ENCODE measurements around the gene NKIRAS2.

Gene NKIRAS2

GRCh38 chr17:42028791-42029127 lies 8.9 kb downstream of the NKIRAS2 start:
- peaks cover 22% of the 10 kb centered on the region for H3K4me1 Mint-ChIP-seq
- H3K27me3 Mint-ChIP-seq: peaks cover 12% of the 10 kb centered on the region
- H3K27ac Mint-ChIP-seq: no peak overlapping the region
- no peak for ATAC-seq
- no peaks in the 10 kb centered on the region for H3K9me3 Mint-ChIP-seq
- no peak overlapping the region for H3K4me3 Mint-ChIP-seq
- peaks cover 20% of the 10 kb centered on the region for H3K36me3 Mint-ChIP-seq

DNA sequence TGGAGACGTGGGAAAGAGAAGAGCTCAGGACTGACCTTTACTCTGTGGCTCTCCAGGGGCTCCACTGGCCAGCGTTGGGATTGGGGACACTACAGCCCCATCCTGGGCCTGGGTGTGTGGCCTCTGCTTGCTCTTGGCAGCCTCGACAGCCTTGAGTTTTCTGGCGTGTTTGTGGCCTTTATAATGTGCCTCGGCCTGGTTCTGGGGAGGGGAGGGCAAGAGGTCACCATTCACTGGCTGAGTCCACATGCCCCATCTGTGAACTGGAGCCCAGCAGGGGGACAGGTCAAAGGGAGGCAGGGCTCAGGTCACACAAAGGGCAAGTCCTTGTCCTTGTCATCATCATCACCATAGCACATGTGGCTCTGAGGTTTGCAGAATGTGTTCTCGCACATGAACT lies 11.7 kb downstream of the NKIRAS2 start:
- Mint-ChIP-seq H3K27me3 (peaks cover 12% of the 10 kb centered on the region), H3K27ac (no peak overlapping the region), H3K4me3 (no peak overlapping the region), H3K4me1 (peaks cover 8% of the 10 kb centered on the region), H3K36me3 (peaks cover under 1% of the 10 kb centered on the region), H3K9me3 (no peaks in the 10 kb centered on the region)
- ATAC-seq: no peak

DNA sequence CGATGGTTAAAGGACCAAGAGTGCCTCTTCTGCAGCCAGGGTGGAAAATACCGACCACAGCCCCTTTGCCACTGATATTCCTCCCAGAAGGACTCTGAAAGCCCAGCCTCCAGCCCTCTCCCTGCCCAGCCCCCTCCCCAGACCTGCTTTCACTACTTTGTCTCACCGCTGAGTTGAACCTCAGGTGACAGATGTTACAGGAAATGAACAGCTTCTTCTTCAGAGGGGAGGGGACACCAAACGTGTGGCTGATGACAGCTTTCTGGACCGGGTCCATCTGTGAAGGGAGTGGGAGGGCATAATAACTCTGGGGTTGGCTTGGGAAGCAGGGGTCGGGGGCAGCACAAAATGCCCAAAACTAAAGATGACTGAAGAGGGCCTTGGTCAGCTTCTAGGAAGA lies 14.2 kb downstream of the NKIRAS2 start:
- no peak overlapping the region for H3K27ac Mint-ChIP-seq
- H3K9me3 Mint-ChIP-seq: no peaks in the 10 kb centered on the region
- no peak for ATAC-seq
- H3K4me3 Mint-ChIP-seq: no peak overlapping the region
- H3K4me1 Mint-ChIP-seq: peaks cover 6% of the 10 kb centered on the region
- no peaks in the 10 kb centered on the region for H3K36me3 Mint-ChIP-seq
- peaks cover 1% of the 10 kb centered on the region for H3K27me3 Mint-ChIP-seq

DNA sequence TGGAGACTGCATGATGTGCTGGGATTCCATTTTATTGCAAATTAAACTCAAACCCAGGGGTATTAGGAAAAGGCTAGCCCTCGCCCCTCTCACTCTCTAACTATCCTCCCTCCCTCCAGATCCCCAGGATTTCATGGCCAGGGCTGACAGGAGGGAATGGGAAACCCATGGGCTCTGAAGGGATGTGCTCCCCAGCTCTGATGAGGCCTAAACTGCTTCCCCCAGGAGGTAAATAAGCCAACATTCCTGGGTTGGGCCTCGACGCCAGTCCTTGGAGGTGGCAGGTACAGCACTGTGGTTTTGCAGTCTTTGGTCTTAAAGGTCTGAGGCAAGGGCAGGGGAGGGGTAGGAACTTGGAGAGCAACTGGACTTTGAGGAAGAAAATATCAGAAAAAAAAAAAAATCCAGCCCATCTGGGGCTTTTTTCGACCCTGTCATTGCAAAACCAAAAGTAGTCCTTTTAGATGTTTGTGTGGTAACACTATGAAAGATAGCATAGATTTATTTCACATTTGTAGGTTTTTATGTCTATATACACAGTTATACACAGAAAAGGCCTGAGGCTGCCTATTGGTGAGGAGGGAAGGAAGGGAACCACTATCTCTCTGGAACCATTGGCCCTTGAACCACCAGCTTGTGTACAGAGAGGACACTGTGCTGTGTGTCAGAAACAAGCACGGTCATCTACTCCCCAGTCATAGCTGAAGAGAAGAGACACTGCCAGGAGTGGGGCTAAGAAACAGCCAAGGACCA lies 18.5 kb downstream of the NKIRAS2 start:
- Mint-ChIP-seq H3K4me1 (peaks cover 6% of the 10 kb centered on the region), H3K27me3 (no peaks in the 10 kb centered on the region), H3K36me3 (no peaks in the 10 kb centered on the region), H3K4me3 (no peak overlapping the region), H3K9me3 (no peaks in the 10 kb centered on the region), H3K27ac (no peak overlapping the region)
- ATAC-seq: no peak

GRCh38 chr17:42039794-42040763 lies 20.2 kb downstream of the NKIRAS2 start:
- Mint-ChIP-seq H3K36me3 (no peaks in the 10 kb centered on the region), H3K4me3 (no peak overlapping the region), H3K27me3 (no peaks in the 10 kb centered on the region), H3K4me1 (no peaks in the 10 kb centered on the region), H3K27ac (no peak overlapping the region), H3K9me3 (no peaks in the 10 kb centered on the region)
- no peak for ATAC-seq

- no peak for ATAC-seq
- H3K4me1 Mint-ChIP-seq: no peaks in the 10 kb centered on the region
- no peaks in the 10 kb centered on the region for H3K9me3 Mint-ChIP-seq
- H3K36me3 Mint-ChIP-seq: no peaks in the 10 kb centered on the region
- no peaks in the 10 kb centered on the region for H3K27me3 Mint-ChIP-seq
- no peak overlapping the region for H3K27ac Mint-ChIP-seq
- H3K4me3 Mint-ChIP-seq: no peak overlapping the region
These were observed 20.9 kb downstream of the NKIRAS2 start for GRCh38 chr17:42040818-42041217.

- no peak overlapping the region for H3K27ac Mint-ChIP-seq
- no peak overlapping the region for H3K4me3 Mint-ChIP-seq
These were observed 21.7 kb downstream of the NKIRAS2 start for GRCh38 chr17:42041619-42042018.

DNA sequence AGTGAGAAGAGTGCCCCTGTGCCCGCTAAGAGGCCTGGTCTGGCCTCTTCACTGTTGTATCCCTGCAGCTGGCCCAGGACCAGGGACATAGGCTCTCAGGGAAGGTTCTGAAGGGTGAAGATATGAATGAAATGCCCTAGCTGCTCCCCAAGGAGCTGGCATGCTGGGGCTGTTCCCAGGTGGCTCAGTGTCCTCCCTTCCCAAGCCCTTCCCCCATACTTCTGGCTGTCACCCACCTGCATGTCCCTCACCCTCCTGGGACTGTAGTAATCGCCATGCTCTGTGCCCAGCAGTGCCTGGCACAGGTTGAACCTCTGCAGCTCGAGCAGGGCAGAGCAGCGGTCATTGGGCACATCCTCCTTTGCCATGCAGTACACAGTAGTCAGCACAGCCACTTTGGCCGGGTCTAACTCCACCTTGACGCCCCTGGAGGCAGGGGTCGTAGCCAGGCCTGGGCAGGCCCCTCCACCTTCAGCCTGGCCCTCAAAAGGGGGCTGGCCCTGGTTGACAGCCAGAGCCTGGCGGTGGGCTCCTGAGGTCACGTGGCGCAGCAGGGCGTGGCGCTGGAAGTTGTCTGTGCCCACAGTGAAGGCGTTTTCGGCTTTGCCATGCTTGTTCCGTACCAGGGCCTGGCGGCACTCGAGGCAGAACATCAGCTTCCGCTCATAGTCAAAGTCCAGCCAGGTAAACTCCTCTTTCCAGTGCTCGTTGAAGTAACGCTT lies 22.9 kb downstream of the NKIRAS2 start:
- no peak for ATAC-seq
- no peak overlapping the region for H3K27ac Mint-ChIP-seq

More at GRCh38 chr17:42041619-42042018, 21.7 kb downstream of the NKIRAS2 start:
- H3K4me1 Mint-ChIP-seq: no peaks in the 10 kb centered on the region
- no peak for ATAC-seq
- H3K27me3 Mint-ChIP-seq: no peaks in the 10 kb centered on the region
- H3K36me3 Mint-ChIP-seq: no peaks in the 10 kb centered on the region
- no peaks in the 10 kb centered on the region for H3K9me3 Mint-ChIP-seq

DNA sequence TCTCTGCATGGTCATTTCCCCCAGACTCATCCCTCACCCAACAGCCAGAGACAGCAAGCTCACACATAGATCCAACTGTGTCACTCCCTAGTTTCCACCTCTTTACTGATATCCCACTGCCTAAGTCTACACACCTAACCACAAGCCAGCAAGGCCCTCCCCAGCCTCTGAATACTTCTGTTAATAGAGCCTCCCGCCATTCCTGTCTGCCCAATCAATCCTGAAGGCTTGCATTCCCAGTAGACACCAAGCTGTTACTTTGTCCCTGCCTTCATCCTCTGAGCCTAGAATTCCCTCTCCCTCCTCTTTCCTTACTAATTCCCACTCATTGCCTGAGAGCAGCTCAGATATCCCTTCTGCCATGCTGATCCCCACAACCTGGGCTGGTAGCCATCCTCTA lies 25.8 kb downstream of the NKIRAS2 start:
- no peaks in the 10 kb centered on the region for H3K9me3 Mint-ChIP-seq
- H3K36me3 Mint-ChIP-seq: no peaks in the 10 kb centered on the region
- no peak overlapping the region for H3K4me3 Mint-ChIP-seq
- peaks cover 2% of the 10 kb centered on the region for H3K4me1 Mint-ChIP-seq
- H3K27me3 Mint-ChIP-seq: peaks cover under 1% of the 10 kb centered on the region
- no peak overlapping the region for H3K27ac Mint-ChIP-seq
- no peak for ATAC-seq

More for the DNA sequence above, 22.9 kb downstream of the NKIRAS2 start:
- Mint-ChIP-seq H3K36me3 (no peaks in the 10 kb centered on the region), H3K9me3 (no peaks in the 10 kb centered on the region), H3K27me3 (no peaks in the 10 kb centered on the region), H3K4me3 (no peak overlapping the region), H3K4me1 (no peaks in the 10 kb centered on the region)

GRCh38 chr17:42047343-42047742 lies 27.5 kb downstream of the NKIRAS2 start:
- Mint-ChIP-seq H3K9me3 (no peaks in the 10 kb centered on the region), H3K27me3 (peaks cover 6% of the 10 kb centered on the region), H3K4me3 (no peak overlapping the region), H3K36me3 (no peaks in the 10 kb centered on the region), H3K27ac (no peak overlapping the region), H3K4me1 (peaks cover 7% of the 10 kb centered on the region)
- ATAC-seq: no peak

DNA sequence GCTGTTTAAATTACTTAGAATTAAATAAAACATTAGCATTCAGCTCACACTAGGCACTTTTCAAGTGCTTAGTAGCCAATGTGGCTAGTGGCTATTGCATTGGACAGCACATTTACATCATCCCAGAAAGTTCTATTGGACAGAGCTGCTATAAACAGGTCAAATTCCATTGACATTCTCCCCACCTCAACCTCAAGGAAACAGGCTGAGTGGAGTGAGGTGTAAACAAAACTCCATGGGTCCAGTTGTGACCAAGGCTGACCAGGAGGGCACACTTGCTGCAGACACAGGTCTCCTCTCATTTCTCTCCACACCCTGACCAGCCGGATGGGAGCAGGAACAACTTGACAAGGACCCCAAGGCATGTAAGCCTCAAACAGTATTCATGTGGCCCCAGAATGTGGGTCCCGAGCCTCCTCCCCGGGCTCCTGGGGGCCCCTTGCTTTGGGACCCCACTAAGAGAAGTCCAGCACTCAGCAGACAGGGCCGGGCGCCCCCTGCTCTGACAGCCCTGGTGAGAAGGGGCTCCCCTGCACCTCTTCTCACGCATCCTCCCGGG lies 30.0 kb downstream of the NKIRAS2 start:
- no peak for ATAC-seq
- no peaks in the 10 kb centered on the region for H3K9me3 Mint-ChIP-seq
- peaks cover 30% of the 10 kb centered on the region for H3K27me3 Mint-ChIP-seq
- peak overlapping the region; percentile 59 for H3K27ac Mint-ChIP-seq
- peaks cover 7% of the 10 kb centered on the region for H3K4me1 Mint-ChIP-seq
- no peaks in the 10 kb centered on the region for H3K36me3 Mint-ChIP-seq
- H3K4me3 Mint-ChIP-seq: peak overlapping the region; percentile 71

GRCh38 chr17:42050393-42051012 lies 30.6 kb downstream of the NKIRAS2 start, which contains the start of gene C17orf113:
TSS of gene C17orf113 (minus strand) at chr17:42050601. CDS start at chr17:42043376, 7,225 bp downstream.
- ATAC-seq: peak; percentile 86
- Mint-ChIP-seq H3K4me1 (peaks cover 7% of the 10 kb centered on the region), H3K9me3 (no peaks in the 10 kb centered on the region), H3K27me3 (peaks cover 36% of the 10 kb centered on the region), H3K36me3 (no peaks in the 10 kb centered on the region), H3K27ac (peak within 1 kb of the TSS; percentile 59), H3K4me3 (peak within 1 kb of the TSS; percentile 73)

GRCh38 chr17:42051013-42051400 lies 31.1 kb downstream of the NKIRAS2 start:
- Mint-ChIP-seq H3K9me3 (no peaks in the 10 kb centered on the region), H3K27me3 (peaks cover 40% of the 10 kb centered on the region), H3K4me1 (peaks cover 7% of the 10 kb centered on the region), H3K36me3 (no peaks in the 10 kb centered on the region), H3K4me3 (peak overlapping the region; percentile 73), H3K27ac (peak overlapping the region; percentile 59)
- no peak for ATAC-seq

DNA sequence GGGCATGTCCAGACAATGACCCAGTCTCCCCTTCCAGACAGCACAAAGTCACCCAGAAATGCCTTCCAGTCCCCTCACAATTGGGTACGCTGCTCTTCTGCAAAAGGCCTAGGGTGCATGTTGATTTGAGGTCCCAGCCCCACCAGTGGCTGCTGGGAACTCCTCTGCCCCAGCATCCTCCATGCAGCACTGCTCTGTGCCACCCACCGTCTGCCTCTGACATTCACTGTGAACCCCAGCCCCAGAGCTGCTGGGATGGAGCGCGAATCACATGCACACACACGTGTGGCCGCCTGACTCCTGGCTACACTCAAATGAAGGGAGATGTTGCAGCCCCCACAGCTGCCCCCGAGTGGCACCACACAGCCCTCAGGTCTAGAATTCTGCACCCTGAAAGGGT lies 31.8 kb downstream of the NKIRAS2 start:
- H3K4me1 Mint-ChIP-seq: peaks cover 7% of the 10 kb centered on the region
- no peak overlapping the region for H3K27ac Mint-ChIP-seq
- H3K9me3 Mint-ChIP-seq: no peaks in the 10 kb centered on the region
- no peak overlapping the region for H3K4me3 Mint-ChIP-seq
- no peak for ATAC-seq
- no peaks in the 10 kb centered on the region for H3K36me3 Mint-ChIP-seq
- peaks cover 40% of the 10 kb centered on the region for H3K27me3 Mint-ChIP-seq

Measured in stimulated activated memory B cell treated with anti-CD40 and anti-IgM and Interleukin-4, amounts not matched to agents 10 μg/mL and 1 μg/mL and 100 μg/mL, for 72 hours (primary cell).